ENCODE data around the gene GFPT1.
A peak's percentile ranks its signal among the peaks of the same experiment; 100 is the strongest.
"Not testable (repeated sequence)": the region's sequence is repeated elsewhere in the genome, so short reads cannot be mapped to it uniquely, and the experiment has no call there.

GFPT1 gene

GRCh38 chr2:69383176-69383812, 3.7 kb downstream of the GFPT1 start:
- no peak for DNase-seq

- DNase-seq: no peak
Measured at GRCh38 chr2:69382547-69382946, 4.5 kb downstream of the GFPT1 start.

- no peak for DNase-seq
Measured at GRCh38 chr2:69381337-69381737, 5.7 kb downstream of the GFPT1 start.

GRCh38 chr2:69380072-69380917, 6.7 kb downstream of the GFPT1 start:
- no peak for DNase-seq

- no peak for DNase-seq
Measured at GRCh38 chr2:69376403-69376802, 10.6 kb downstream of the GFPT1 start.

GRCh38 chr2:69375494-69376353, 11.3 kb downstream of the GFPT1 start:
- peak; percentile 38 for DNase-seq

GRCh38 chr2:69372767-69373166, 14.3 kb downstream of the GFPT1 start:
- DNase-seq: no peak

GRCh38 chr2:69369802-69370201, 17.2 kb downstream of the GFPT1 start:
- DNase-seq: no peak

GRCh38 chr2:69368588-69368987, 18.4 kb downstream of the GFPT1 start:
- no peak for DNase-seq

- no peak for DNase-seq
Measured at GRCh38 chr2:69359371-69359770, 27.7 kb downstream of the GFPT1 start.

- DNase-seq: no peak
Measured at GRCh38 chr2:69358914-69359313, 28.1 kb downstream of the GFPT1 start.

GRCh38 chr2:69356471-69356870, 30.6 kb downstream of the GFPT1 start:
- DNase-seq: no peak

- DNase-seq: not testable (repeated sequence)
Measured at GRCh38 chr2:69354976-69355375, 32.1 kb downstream of the GFPT1 start.

GRCh38 chr2:69353360-69353759, 33.7 kb downstream of the GFPT1 start:
- DNase-seq: no peak

- DNase-seq: no peak
Measured at GRCh38 chr2:69348781-69349180, 38.2 kb downstream of the GFPT1 start.

- DNase-seq: no peak
Measured at GRCh38 chr2:69345434-69345833, 41.6 kb downstream of the GFPT1 start.

GRCh38 chr2:69344305-69344704, 42.7 kb downstream of the GFPT1 start:
- no peak for DNase-seq

GRCh38 chr2:69340101-69340775, 46.8 kb downstream of the GFPT1 start:
- no peak for DNase-seq

GRCh38 chr2:69335311-69335710, 51.7 kb downstream of the GFPT1 start:
- DNase-seq: no peak

- DNase-seq: no peak
Measured at GRCh38 chr2:69333352-69333751, 53.7 kb downstream of the GFPT1 start.

GRCh38 chr2:69330781-69331180, 56.2 kb downstream of the GFPT1 start:
- DNase-seq: no peak

- DNase-seq: no peak
Measured at GRCh38 chr2:69322631-69323030, 64.4 kb downstream of the GFPT1 start.

- no peak for DNase-seq
Measured at GRCh38 chr2:69316550-69316949, 70.5 kb downstream of the GFPT1 start.

Data from NCI-H345 (cell line).